Measurements from ENCODE around the gene CACNA1C.

CACNA1C gene

GRCh38 chr12:2625289-2625612 lies 572.5 kb downstream of the CACNA1C start:
- no peaks in the 10 kb centered on the region for H3K9me3 ChIP-seq (replicated peaks; ENCODE audit: low read length)
- H3K4me3 ChIP-seq (ENCODE audit: low read length), result no peak overlapping the region
- H3K36me3 ChIP-seq (ENCODE audit: insufficient read depth, low read length), result no peaks in the 10 kb centered on the region
- no peak overlapping the region for H3K9ac ChIP-seq (ENCODE audit: low read depth, low read length)
- H3K4me2 ChIP-seq (ENCODE audit: low read length), result no peak overlapping the region
- H3K4me1 ChIP-seq (ENCODE audit: control insufficient read depth, insufficient read depth, low read length), result no peaks in the 10 kb centered on the region
- peaks cover 93% of the 10 kb centered on the region for H3K27me3 ChIP-seq (ENCODE audit: control insufficient read depth, insufficient read depth, low read length)

GRCh38 chr12:2627076-2627834 lies 574.5 kb downstream of the CACNA1C start:
- Histone ChIP-seq H3K36me3 (ENCODE audit: insufficient read depth, low read length) (no peaks in the 10 kb centered on the region), H3K9me3 (replicated peaks; ENCODE audit: low read length) (no peaks in the 10 kb centered on the region), H3K9ac (ENCODE audit: low read depth, low read length) (no peak overlapping the region), H3K4me1 (ENCODE audit: control insufficient read depth, insufficient read depth, low read length) (no peaks in the 10 kb centered on the region), H3K4me3 (ENCODE audit: low read length) (no peak overlapping the region), H3K27me3 (ENCODE audit: control insufficient read depth, insufficient read depth, low read length) (peaks cover 88% of the 10 kb centered on the region), H3K4me2 (ENCODE audit: low read length) (no peak overlapping the region)

- Histone ChIP-seq H3K9me3 (replicated peaks; ENCODE audit: low read length) (no peaks in the 10 kb centered on the region), H3K4me2 (ENCODE audit: low read length) (no peak overlapping the region), H3K27me3 (ENCODE audit: control insufficient read depth, insufficient read depth, low read length) (peaks cover 88% of the 10 kb centered on the region), H3K9ac (ENCODE audit: low read depth, low read length) (no peak overlapping the region), H3K36me3 (ENCODE audit: insufficient read depth, low read length) (no peaks in the 10 kb centered on the region), H3K4me3 (ENCODE audit: low read length) (no peak overlapping the region), H3K4me1 (ENCODE audit: control insufficient read depth, insufficient read depth, low read length) (no peaks in the 10 kb centered on the region)
Observed at GRCh38 chr12:2627835-2628191, 575.0 kb downstream of the CACNA1C start.

- Histone ChIP-seq H3K4me3 (ENCODE audit: low read length) (no peak overlapping the region), H3K4me1 (ENCODE audit: control insufficient read depth, insufficient read depth, low read length) (no peaks in the 10 kb centered on the region), H3K9ac (ENCODE audit: low read depth, low read length) (no peak overlapping the region), H3K9me3 (replicated peaks; ENCODE audit: low read length) (no peaks in the 10 kb centered on the region), H3K27me3 (ENCODE audit: control insufficient read depth, insufficient read depth, low read length) (peaks cover 86% of the 10 kb centered on the region), H3K36me3 (ENCODE audit: insufficient read depth, low read length) (no peaks in the 10 kb centered on the region), H3K4me2 (ENCODE audit: low read length) (no peak overlapping the region)
Observed at GRCh38 chr12:2628401-2628800, 575.6 kb downstream of the CACNA1C start.

GRCh38 chr12:2629051-2629450 lies 576.3 kb downstream of the CACNA1C start:
- no peaks in the 10 kb centered on the region for H3K9me3 ChIP-seq (replicated peaks; ENCODE audit: low read length)
- no peak overlapping the region for H3K4me3 ChIP-seq (ENCODE audit: low read length)
- no peaks in the 10 kb centered on the region for H3K4me1 ChIP-seq (ENCODE audit: control insufficient read depth, insufficient read depth, low read length)
- H3K4me2 ChIP-seq (ENCODE audit: low read length), result no peak overlapping the region
- no peak overlapping the region for H3K9ac ChIP-seq (ENCODE audit: low read depth, low read length)
- H3K36me3 ChIP-seq (ENCODE audit: insufficient read depth, low read length), result no peaks in the 10 kb centered on the region
- H3K27me3 ChIP-seq (ENCODE audit: control insufficient read depth, insufficient read depth, low read length), result peaks cover 79% of the 10 kb centered on the region

- Histone ChIP-seq H3K4me2 (ENCODE audit: low read length) (no peak overlapping the region), H3K9ac (ENCODE audit: low read depth, low read length) (no peak overlapping the region), H3K9me3 (replicated peaks; ENCODE audit: low read length) (no peaks in the 10 kb centered on the region), H3K27me3 (ENCODE audit: control insufficient read depth, insufficient read depth, low read length) (peaks cover 55% of the 10 kb centered on the region), H3K4me3 (ENCODE audit: low read length) (no peak overlapping the region), H3K4me1 (ENCODE audit: control insufficient read depth, insufficient read depth, low read length) (no peaks in the 10 kb centered on the region), H3K36me3 (ENCODE audit: insufficient read depth, low read length) (no peaks in the 10 kb centered on the region)
Observed at GRCh38 chr12:2631653-2632350, 579.0 kb downstream of the CACNA1C start.

GRCh38 chr12:2633176-2633824 lies 580.5 kb downstream of the CACNA1C start:
- Histone ChIP-seq H3K36me3 (ENCODE audit: insufficient read depth, low read length) (no peaks in the 10 kb centered on the region), H3K27me3 (ENCODE audit: control insufficient read depth, insufficient read depth, low read length) (peaks cover 42% of the 10 kb centered on the region), H3K9ac (ENCODE audit: low read depth, low read length) (no peak overlapping the region), H3K4me1 (ENCODE audit: control insufficient read depth, insufficient read depth, low read length) (no peaks in the 10 kb centered on the region), H3K4me3 (ENCODE audit: low read length) (no peak overlapping the region), H3K4me2 (ENCODE audit: low read length) (no peak overlapping the region), H3K9me3 (replicated peaks; ENCODE audit: low read length) (no peaks in the 10 kb centered on the region)

GRCh38 chr12:2633825-2634200 lies 581.0 kb downstream of the CACNA1C start:
- H3K4me3 ChIP-seq (ENCODE audit: low read length), result no peak overlapping the region
- H3K4me1 ChIP-seq (ENCODE audit: control insufficient read depth, insufficient read depth, low read length), result no peaks in the 10 kb centered on the region
- no peaks in the 10 kb centered on the region for H3K36me3 ChIP-seq (ENCODE audit: insufficient read depth, low read length)
- no peak overlapping the region for H3K9ac ChIP-seq (ENCODE audit: low read depth, low read length)
- H3K27me3 ChIP-seq (ENCODE audit: control insufficient read depth, insufficient read depth, low read length), result peaks cover 38% of the 10 kb centered on the region
- H3K9me3 ChIP-seq (replicated peaks; ENCODE audit: low read length), result no peaks in the 10 kb centered on the region
- H3K4me2 ChIP-seq (ENCODE audit: low read length), result no peak overlapping the region

- Histone ChIP-seq H3K9me3 (replicated peaks; ENCODE audit: low read length) (no peaks in the 10 kb centered on the region), H3K36me3 (ENCODE audit: insufficient read depth, low read length) (no peaks in the 10 kb centered on the region), H3K4me2 (ENCODE audit: low read length) (no peak overlapping the region), H3K4me1 (ENCODE audit: control insufficient read depth, insufficient read depth, low read length) (no peaks in the 10 kb centered on the region), H3K27me3 (ENCODE audit: control insufficient read depth, insufficient read depth, low read length) (peaks cover 31% of the 10 kb centered on the region), H3K4me3 (ENCODE audit: low read length) (no peak overlapping the region), H3K9ac (ENCODE audit: low read depth, low read length) (no peak overlapping the region)
Observed at GRCh38 chr12:2634471-2634870, 581.7 kb downstream of the CACNA1C start.

- Histone ChIP-seq H3K4me1 (ENCODE audit: control insufficient read depth, insufficient read depth, low read length) (peaks cover 20% of the 10 kb centered on the region), H3K27me3 (ENCODE audit: control insufficient read depth, insufficient read depth, low read length) (peaks cover 9% of the 10 kb centered on the region), H3K9ac (ENCODE audit: low read depth, low read length) (no peak overlapping the region), H3K9me3 (replicated peaks; ENCODE audit: low read length) (no peaks in the 10 kb centered on the region), H3K36me3 (ENCODE audit: insufficient read depth, low read length) (no peaks in the 10 kb centered on the region), H3K4me3 (ENCODE audit: low read length) (no peak overlapping the region), H3K4me2 (ENCODE audit: low read length) (no peak overlapping the region)
Observed at GRCh38 chr12:2636741-2637340, 584.1 kb downstream of the CACNA1C start.

GRCh38 chr12:2637371-2637770 lies 584.6 kb downstream of the CACNA1C start:
- H3K27me3 ChIP-seq (ENCODE audit: control insufficient read depth, insufficient read depth, low read length), result peaks cover 8% of the 10 kb centered on the region
- peaks cover 20% of the 10 kb centered on the region for H3K4me1 ChIP-seq (ENCODE audit: control insufficient read depth, insufficient read depth, low read length)
- H3K4me3 ChIP-seq (ENCODE audit: low read length), result no peak overlapping the region
- no peaks in the 10 kb centered on the region for H3K36me3 ChIP-seq (ENCODE audit: insufficient read depth, low read length)
- H3K4me2 ChIP-seq (ENCODE audit: low read length), result no peak overlapping the region
- H3K9ac ChIP-seq (ENCODE audit: low read depth, low read length), result no peak overlapping the region
- no peaks in the 10 kb centered on the region for H3K9me3 ChIP-seq (replicated peaks; ENCODE audit: low read length)

Data from skeletal muscle satellite cell (primary cell).